Forelimb muscle (tissue), 1 donor: ENCODE data around the gene IL9. TPM values are rescaled to one million over a fixed set of nuclear protein-coding genes. Genes with fewer than 3 reads are reported as not detected.

Experiments used
- DNase-seq: peaks from one replicate; pipeline ENCODE4 v3.0.0-alpha.2; 2013; ENCODE audit warnings: low read depth
- polyA plus RNA-seq: library from polyadenylated mRNA; unstranded; fragments of 120-200 nt; gene quantifications from one replicate; pipeline ENCODE4 v1.2.1, GENCODE V29; 2013; ENCODE audit not compliant: insufficient read length

The IL9 gene
- polyA plus RNA-seq, 1 donor = not detected

- DNase-seq = no peak
Observed at GRCh38 chr5:135891791-135892190, 3.9 kb downstream of the IL9 start.

- no peak for DNase-seq
Observed at GRCh38 chr5:135891268-135891667, 4.4 kb downstream of the IL9 start.

- DNase-seq = no peak
Observed at GRCh38 chr5:135890867-135891266, 4.8 kb downstream of the IL9 start.

- DNase-seq = no peak
Observed at GRCh38 chr5:135890296-135890695, 5.3 kb downstream of the IL9 start.

- no peak for DNase-seq
Observed at GRCh38 chr5:135887881-135888614, 7.6 kb downstream of the IL9 start.

- peak; percentile 6 for DNase-seq
Observed at GRCh38 chr5:135887447-135887864, 8.2 kb downstream of the IL9 start.

- no peak for DNase-seq
Observed at GRCh38 chr5:135886136-135886535, 9.5 kb downstream of the IL9 start.

- DNase-seq = no peak
Observed at GRCh38 chr5:135885031-135885430, 10.6 kb downstream of the IL9 start.

GRCh38 chr5:135883441-135883840 is 12.2 kb downstream of the IL9 start:
- no peak for DNase-seq

- DNase-seq = no peak
Observed at GRCh38 chr5:135883026-135883425, 12.6 kb downstream of the IL9 start.

- DNase-seq = no peak
Observed at GRCh38 chr5:135881819-135882218, 13.8 kb downstream of the IL9 start.

- DNase-seq = no peak
Observed at GRCh38 chr5:135881244-135881643, 14.4 kb downstream of the IL9 start.

GRCh38 chr5:135880801-135881200 is 14.8 kb downstream of the IL9 start:
- no peak for DNase-seq

- no peak for DNase-seq
Observed at GRCh38 chr5:135880278-135880677, 15.4 kb downstream of the IL9 start.

- DNase-seq = no peak
Observed at GRCh38 chr5:135879591-135879990, 16.1 kb downstream of the IL9 start.

- DNase-seq = no peak
Observed at GRCh38 chr5:135878156-135878620, 17.5 kb downstream of the IL9 start.

GRCh38 chr5:135877570-135878155 is 18.0 kb downstream of the IL9 start:
- DNase-seq = no peak

GRCh38 chr5:135876146-135876545 is 19.5 kb downstream of the IL9 start:
- DNase-seq = no peak

GRCh38 chr5:135875567-135875966 is 20.1 kb downstream of the IL9 start:
- DNase-seq = no peak

GRCh38 chr5:135874461-135874860 is 21.2 kb downstream of the IL9 start:
- no peak for DNase-seq

GRCh38 chr5:135873831-135874230 is 21.8 kb downstream of the IL9 start:
- DNase-seq = no peak

- no peak for DNase-seq
Observed at GRCh38 chr5:135871268-135871915, 24.2 kb downstream of the IL9 start.

GRCh38 chr5:135869935-135870334 is 25.7 kb downstream of the IL9 start:
- no peak for DNase-seq
